A549 (cell line): Measurements from ENCODE around the gene RNF217. TPM values are rescaled to one million over a fixed set of nuclear protein-coding genes. Genes with fewer than 3 reads are reported as not detected.

Experiments
- ATAC-seq, 2 experiments: fragments of 200-7000 bp in 1 of 2; fragments of >200 bp in 1 of 2; cut with Nextera tagmentation in 1 of 2; cut with Tn5 transposase in 1 of 2; 3 replicates each; pipeline versions ENCODE4 v1.8.0 to v1.9.1; 2018 to 2020; ENCODE audit warnings: mild to moderate bottlenecking in 1 of 2, moderate library complexity in 1 of 2
- CTCF ChIA-PET: fragments of 300-600 bp; sonication (Branson Sonifier 250); formaldehyde crosslinking; extraction: SDS; loops from one replicate; lab custom pipeline; 2021; ENCODE audit warnings: antibody characterized with exemption, inconsistent platforms; lab: Yijun Ruan, JAX
- POLR2A ChIA-PET: fragments of 350-600 bp; formaldehyde crosslinking; extraction: SDS; loops from one replicate; lab custom pipeline; 2021; ENCODE audit warnings: antibody characterized with exemption, inconsistent platforms; lab: Yijun Ruan, JAX
- DNase-seq, 2 experiments: peaks; one replicate each; pipeline versions ENCODE4 v3.0.0 to v3.0.0-alpha.2; 2011 to 2016; ENCODE audit warnings: low read depth in 1 of 2, low spot score in 1 of 2
- FAIRE-seq: peaks from 2 replicates; lab custom pipeline; 2011; peaks lifted over from hg19 to GRCh38; lab: Jason Lieb, UNC
- H3K27ac ChIP-seq, 2 experiments: fragments of >200 bp; sonication (Bioruptor Twin); formaldehyde crosslinking; 3 replicates each; pipeline ENCODE4 v1.5.1; 2016 to 2017
- H3K4me1 ChIP-seq: fragments of >200 bp; sonication (Bioruptor Twin); formaldehyde crosslinking; 3 replicates; pipeline ENCODE4 v1.6.1; 2016
- H3K4me2 ChIP-seq: fragments of >200 bp; sonication (Bioruptor Twin); formaldehyde crosslinking; 3 replicates; pipeline ENCODE4 v1.6.1; 2016
- H3K4me3 ChIP-seq: fragments of >200 bp; sonication (Bioruptor Twin); formaldehyde crosslinking; 3 replicates; pipeline ENCODE4 v1.5.1; 2016
- H3K9me3 ChIP-seq: fragments of >200 bp; sonication (Bioruptor Twin); formaldehyde crosslinking; 3 replicates; pipeline ENCODE4 v1.6.1; 2016
- ATOH8 ChIP-seq: fragments of 250-450 bp; sonication (Bioruptor Pico); IDR thresholded peaks from 2 replicates; pipeline ENCODE4 v1.5.0; 2020; ENCODE audit warnings: low read depth, mild to moderate bottlenecking, moderate library complexity
- CBX8 ChIP-seq: fragments of 200-600 bp; sonication (generic); IDR thresholded peaks from 2 replicates; pipeline ENCODE4 v1.6.1; 2016
- CTCF ChIP-seq: fragments of >200 bp; sonication (Bioruptor Twin); formaldehyde crosslinking; IDR thresholded peaks from 3 replicates; pipeline ENCODE4 v1.5.1; 2016
- E2F6 ChIP-seq: IDR thresholded peaks from 2 replicates; pipeline ENCODE4 v1.6.1; 2012; ENCODE audit warnings: low read depth, borderline replicate concordance
- EHF ChIP-seq: fragments of 250-450 bp; sonication (Bioruptor Pico); IDR thresholded peaks from 2 replicates; pipeline ENCODE4 v1.5.0; 2020; ENCODE audit warnings: mild to moderate bottlenecking
- EP300 ChIP-seq, 2 experiments: fragments of >200 bp; sonication (Bioruptor Twin); formaldehyde crosslinking; IDR thresholded peaks; 2 replicates in 1 of 2; 3 replicates in 1 of 2; pipeline ENCODE4 v1.6.1; 2016 to 2017
- ESRRA ChIP-seq: fragments of 150-350 bp; IDR thresholded peaks from 2 replicates; pipeline ENCODE4 v1.6.1; 2014; ENCODE audit warnings: mild to moderate bottlenecking, low read length, borderline replicate concordance
- GATA3 ChIP-seq: IDR thresholded peaks from 2 replicates; pipeline ENCODE4 v1.6.1; 2012; ENCODE audit warnings: borderline replicate concordance
- HES2 ChIP-seq: fragments of >200 bp; sonication (Bioruptor Twin); formaldehyde crosslinking; IDR thresholded peaks from 2 replicates; pipeline ENCODE4 v1.6.1; 2016
- HEYL ChIP-seq: fragments of 250-450 bp; sonication (Bioruptor Pico); IDR thresholded peaks from 2 replicates; pipeline ENCODE4 v1.8.0; 2021; ENCODE audit warnings: mild to moderate bottlenecking, moderate library complexity
- HMGXB4 ChIP-seq: fragments of 250-450 bp; sonication (Bioruptor Pico); IDR thresholded peaks from 2 replicates; pipeline ENCODE4 v1.5.0; 2021; ENCODE audit warnings: mild to moderate bottlenecking, moderate library complexity, borderline replicate concordance
- HOXA7 ChIP-seq: fragments of 250-450 bp; sonication (Bioruptor Pico); IDR thresholded peaks from 2 replicates; pipeline ENCODE4 v1.5.0; 2020; ENCODE audit warnings: mild to moderate bottlenecking, moderate library complexity
- HOXB5 ChIP-seq: fragments of 250-450 bp; sonication (Bioruptor Pico); IDR thresholded peaks from 2 replicates; pipeline ENCODE4 v1.5.0; 2020; ENCODE audit warnings: mild to moderate bottlenecking, moderate library complexity
- JUN ChIP-seq, 2 experiments: fragments of >200 bp; sonication (Bioruptor Twin); formaldehyde crosslinking; IDR thresholded peaks; 2 replicates in 1 of 2; 3 replicates in 1 of 2; pipeline ENCODE4 v1.6.1; 2016 to 2017
- NFE2L2 ChIP-seq: fragments of 150-350 bp; conservative IDR thresholded peaks from 2 replicates; pipeline ENCODE4 v1.6.1; 2014; ENCODE audit warnings: low read length
- NPAS2 ChIP-seq: fragments of 250-450 bp; sonication (Bioruptor Pico); IDR thresholded peaks from 2 replicates; pipeline ENCODE4 v1.8.0; 2022; ENCODE audit warnings: mild to moderate bottlenecking, moderate library complexity, borderline replicate concordance
- PHF8 ChIP-seq: fragments of 200-600 bp; sonication (generic); IDR thresholded peaks from 2 replicates; pipeline ENCODE4 v1.6.1; 2016; ENCODE audit warnings: low read depth, mild to moderate bottlenecking, antibody characterized with exemption, moderate library complexity, borderline replicate concordance
- POLR2A ChIP-seq: IDR thresholded peaks from 2 replicates; pipeline ENCODE4 v1.6.1; 2012; ENCODE audit warnings: mild to moderate bottlenecking, low read length
- RAD21 ChIP-seq, 2 experiments: fragments of >200 bp in 1 of 2; sonication (Bioruptor Twin) in 1 of 2; formaldehyde crosslinking in 1 of 2; IDR thresholded peaks in 1 of 2; conservative IDR thresholded peaks in 1 of 2; 2 replicates in 1 of 2; 3 replicates in 1 of 2; pipeline ENCODE4 v1.6.1; 2012 to 2018; ENCODE audit warnings: inconsistent platforms in 1 of 2
- RARB ChIP-seq: fragments of 250-450 bp; sonication (Bioruptor Pico); IDR thresholded peaks from 2 replicates; pipeline ENCODE4 v1.8.0; 2021; ENCODE audit warnings: mild to moderate bottlenecking, moderate library complexity
- RCOR1 ChIP-seq: fragments of 150-350 bp; IDR thresholded peaks from 2 replicates; pipeline ENCODE4 v1.6.1; 2014; ENCODE audit warnings: antibody characterized with exemption, low read length, low read depth
- RFX5 ChIP-seq: fragments of 450-650 bp; IDR thresholded peaks from 2 replicates; pipeline ENCODE4 v1.7.1; 2014; ENCODE audit warnings: antibody characterized with exemption, mild to moderate bottlenecking, moderate library complexity
- RNF2 ChIP-seq: fragments of 200-600 bp; sonication (generic); IDR thresholded peaks from 2 replicates; pipeline ENCODE4 v1.6.1; 2016; ENCODE audit warnings: low read depth, mild to moderate bottlenecking, antibody characterized with exemption, moderate library complexity, borderline replicate concordance
- SMC3 ChIP-seq: fragments of >200 bp; sonication (Bioruptor Twin); formaldehyde crosslinking; IDR thresholded peaks from 3 replicates; pipeline ENCODE4 v1.6.1; 2018; ENCODE audit warnings: inconsistent platforms
- TFCP2L1 ChIP-seq: fragments of 250-450 bp; sonication (Bioruptor Pico); IDR thresholded peaks from 2 replicates; pipeline ENCODE4 v1.5.0; 2021; ENCODE audit warnings: mild to moderate bottlenecking
- WGBS: methylation state at CpG from one replicate; pipeline ENCODE4 v1.1.6; 2017; ENCODE audit errors: missing lambda C conversion rate; 5-methylcytosine and 5-hydroxymethylcytosine counted together
- polyA plus RNA-seq, 4 experiments: library from polyadenylated mRNA; depleted of rRNA in 3 of 4; stranded (reverse); fragments of >200 nt; fragmentation: RNase III in 1 of 4; extraction: RNeasy Plus Mini Kit Qiagen cat#74134 plus additional on column Dnase treatment in 1 of 4; gene quantifications; 2 replicates in 3 of 4; 3 replicates in 1 of 4; pipeline ENCODE4 v1.2.3, GENCODE V29; 2011 to 2017

RNF217 gene
- polyA plus RNA-seq, 2 of the 4 experiments (the other 2 are of a cell fraction) = 5.7 to 20.0 TPM

GRCh38 chr6:125004797-125005595 lies 42.8 kb downstream of the RNF217 start (continued):
- TF ChIP-seq RCOR1 (no peak), CTCF (no peak), HOXA7 (CRISPR knock-in tag) (no peak), RAD21 (conservative IDR thresholded peaks at IDR 0.05 in 1 of 2, IDR thresholded peaks at IDR 0.05 in 1 of 2) (no peak), NFE2L2 (peak; percentile 59), TFCP2L1 (CRISPR knock-in tag) (no peak), RFX5 (no peak), JUN (IDR thresholded peaks at IDR 0.05) (0 out of 5 replicates have a peak, but pooled peaks of 1 of the 2 experiments have one; percentile 25), GATA3 (no peak), ESRRA (no peak), HEYL (CRISPR knock-in tag) (no peak), ATOH8 (CRISPR knock-in tag) (no peak), NPAS2 (no peak), EP300 (IDR thresholded peaks at IDR 0.05) (peak; percentile 55 to 78; a peak in 3 of 5 replicates)

GRCh38 chr6:125008261-125008703 lies 46.0 kb downstream of the RNF217 start:
- peak; percentile 73 to 78 for ATAC-seq
- Histone ChIP-seq H3K4me2 (peak overlapping the region; percentile 39), H3K9me3 (no peaks in the 10 kb centered on the region), H3K4me3 (no peak overlapping the region), H3K4me1 (peaks cover 83% of the 10 kb centered on the region), H3K27ac (peak overlapping the region; percentile 65 to 78)
- POLR2A ChIA-PET = no interaction called here
- FAIRE-seq = no peak
- WGBS = 11% methylated on average over 3 of the region's 3 CpGs
- no peak for TF ChIP-seq CBX8
- TF ChIP-seq RNF2 = no peak
- TF ChIP-seq EHF (CRISPR knock-in tag) = no peak
- no peak for TF ChIP-seq PHF8
- no peak for TF ChIP-seq E2F6
- no peak for TF ChIP-seq EP300 (IDR thresholded peaks at IDR 0.05)
- no peak for TF ChIP-seq RARB (CRISPR knock-in tag)
- no peak for TF ChIP-seq HMGXB4 (CRISPR knock-in tag)
- TF ChIP-seq HOXB5 (CRISPR knock-in tag) = no peak
- TF ChIP-seq GATA3 = no peak
- no peak for TF ChIP-seq ATOH8 (CRISPR knock-in tag)
- no peak for TF ChIP-seq HES2
- TF ChIP-seq CTCF = no peak
- TF ChIP-seq POLR2A = no peak
- TF ChIP-seq SMC3 = no peak
- DNase-seq = peak in 1 of 2 experiments; percentile 37
- CTCF ChIA-PET = no interaction called here
